PC-9 (cell line): ENCODE data around the gene FAM89B. TPM values are rescaled to one million over a fixed set of nuclear protein-coding genes. Genes with fewer than 3 reads are reported as not detected.

Experiments used
- BruUV-seq: library from RNA; stranded (reverse); fragments of 400-500 nt; replicated peaks from 2 replicates; lab custom pipeline; 2021; lab: Mats Ljungman, UMichigan
- CTCF ChIA-PET: fragments of 300-600 bp; sonication (Branson Sonifier 250); formaldehyde crosslinking; loops from one replicate; lab custom pipeline; 2022; ENCODE audit warnings: antibody characterized with exemption; lab: Charles Lee
- POLR2A ChIA-PET: fragments of 300-600 bp; sonication (Branson Sonifier 250); formaldehyde crosslinking; loops from one replicate; lab custom pipeline; 2022; ENCODE audit warnings: antibody characterized with exemption; ENCODE audit not compliant: unreplicated experiment; lab: Charles Lee
- DNase-seq, 2 experiments: peaks; one replicate each; pipeline versions ENCODE4 v3.0.0 to v3.0.0-alpha.2; 2015 to 2022; ENCODE audit warnings: mixed read lengths in 1 of 2
- H2AFZ ChIP-seq: fragments of 200-600 bp; sonication (generic); 2 replicates; pipeline ENCODE4 v1.8.1; 2017; ENCODE audit warnings: antibody characterized with exemption
- H3F3A ChIP-seq: fragments of 200-600 bp; sonication (generic); 2 replicates; pipeline ENCODE4 v1.8.1; 2017; ENCODE audit warnings: antibody characterized with exemption, mild to moderate bottlenecking, low read depth; ENCODE audit not compliant: insufficient read depth
- H3K27ac ChIP-seq: fragments of 200-600 bp; sonication (generic); 2 replicates; pipeline ENCODE4 v1.6.1; 2016; ENCODE audit warnings: mixed run types
- H3K27me3 ChIP-seq: fragments of 200-600 bp; sonication (generic); 2 replicates; pipeline ENCODE4 v1.6.1; 2016; ENCODE audit warnings: low read depth, mixed run types; ENCODE audit not compliant: insufficient read depth
- H3K36me3 ChIP-seq: fragments of 200-600 bp; sonication (generic); 2 replicates; pipeline ENCODE4 v1.6.1; 2016; ENCODE audit warnings: low read depth, mixed run types
- H3K4me1 ChIP-seq: fragments of 200-600 bp; sonication (generic); replicated peaks from 2 replicates; pipeline ENCODE4 v1.6.1; 2016; ENCODE audit warnings: mixed run types; ENCODE audit not compliant: insufficient read depth
- H3K4me2 ChIP-seq: fragments of 200-600 bp; sonication (generic); 2 replicates; pipeline ENCODE4 v1.6.1; 2017; ENCODE audit warnings: mixed run types
- H3K4me3 ChIP-seq: fragments of 200-600 bp; sonication (generic); 2 replicates; pipeline ENCODE4 v1.6.1; 2016; ENCODE audit warnings: mixed run types
- H3K79me2 ChIP-seq: fragments of 200-600 bp; sonication (generic); 2 replicates; pipeline ENCODE4 v1.6.1; 2017; ENCODE audit warnings: low read depth, mixed run types
- H3K9me2 ChIP-seq: fragments of 200-600 bp; sonication (generic); 2 replicates; pipeline ENCODE4 v1.8.1; 2017; ENCODE audit warnings: mild to moderate bottlenecking; ENCODE audit not compliant: insufficient read depth
- H3K9me3 ChIP-seq: fragments of 200-600 bp; sonication (generic); 2 replicates; pipeline ENCODE4 v1.8.1; 2016; ENCODE audit warnings: low read depth; ENCODE audit not compliant: insufficient read depth
- H4K20me1 ChIP-seq: fragments of 200-600 bp; sonication (generic); 2 replicates; pipeline ENCODE4 v1.8.1; 2017; ENCODE audit not compliant: insufficient read depth
- CTCF ChIP-seq: fragments of 200-600 bp; sonication (generic); conservative IDR thresholded peaks from 2 replicates; pipeline ENCODE4 v1.6.1; 2017; ENCODE audit warnings: mixed run types, antibody characterized with exemption, mild to moderate bottlenecking, moderate library complexity
- EZH2 ChIP-seq: fragments of 200-600 bp; sonication (generic); IDR thresholded peaks from 2 replicates; pipeline ENCODE4 v1.8.0; 2017; ENCODE audit warnings: antibody characterized with exemption, low read depth
- intact Hi-C: fragments of 100-400 bp; cut with micrococcal nuclease; formaldehyde crosslinking; loops from one replicate; pipeline ENCODE4 v1.10.0; 2022; ENCODE audit not compliant: unreplicated experiment
- total RNA-seq: library from RNA; stranded (reverse); gene quantifications from 2 replicates; pipeline ENCODE4 v1.2.3, GENCODE V29; 2021

FAM89B gene
- total RNA-seq, 1 experiment from 2014 or later: 53.3 TPM

GRCh38 chr11:65622011-65622410 is 49.7 kb downstream of the FAM89B start:
- Histone ChIP-seq H3K27ac (no peak overlapping the region), H3K9me2 (no peaks in the 10 kb centered on the region), H3K36me3 (peaks cover 27% of the 10 kb centered on the region), H3K9me3 (no peaks in the 10 kb centered on the region), H3K79me2 (peaks cover 28% of the 10 kb centered on the region), H3K4me1 (peaks cover 5% of the 10 kb centered on the region; the same call in 1 of the 2 replicates), H3K4me2 (no peak overlapping the region), H2AFZ (no peak overlapping the region), H4K20me1 (peaks cover 60% of the 10 kb centered on the region), H3K4me3 (no peak overlapping the region), H3F3A (no peaks in the 10 kb centered on the region), H3K27me3 (no peaks in the 10 kb centered on the region)
- intact Hi-C loops: no loop called here
- TF ChIP-seq CTCF (no peak), EZH2 (no peak)
- ChIA-PET CTCF (no interaction called here), POLR2A (no interaction called here)
- no peak for DNase-seq
- no TSS peak for BruUV-seq

GRCh38 chr11:65623177-65623576 is 50.8 kb downstream of the FAM89B start:
- no peak for TF ChIP-seq CTCF
- TF ChIP-seq EZH2: no peak
- intact Hi-C loops: no loop called here
- no peaks in the 10 kb centered on the region for H3K4me1 ChIP-seq
- no peaks in the 10 kb centered on the region for H3F3A ChIP-seq
- no peaks in the 10 kb centered on the region for H3K9me3 ChIP-seq
- no peak overlapping the region for H2AFZ ChIP-seq
- H3K27ac ChIP-seq: no peak overlapping the region
- ChIA-PET CTCF (no interaction called here), POLR2A (interaction anchor here (0.5 to 0.6 kb wide), 2 partner anchors 82 to 666 kb away, joined by 3 to 5 read pairs; partner anchors contain the start of gene YIF1A)
- H3K79me2 ChIP-seq: peaks cover 16% of the 10 kb centered on the region
- no TSS peak for BruUV-seq
- DNase-seq: no peak
- H3K4me2 ChIP-seq: no peak overlapping the region
- H4K20me1 ChIP-seq: peaks cover 50% of the 10 kb centered on the region
- H3K4me3 ChIP-seq: no peak overlapping the region
- H3K36me3 ChIP-seq: peaks cover 29% of the 10 kb centered on the region
- no peaks in the 10 kb centered on the region for H3K27me3 ChIP-seq
- H3K9me2 ChIP-seq: no peaks in the 10 kb centered on the region

Other genes with a start within 250 kb of the FAM89B start
- gene DPF2, start 238.7 kb upstream of the FAM89B start, total RNA-seq: 75.6 and 80.6 TPM in 2 replicates
- 1.7 and 1.8 TPM in 2 replicates for gene TIGD3, start 217.8 kb upstream of the FAM89B start, total RNA-seq
- 9.5 and 9.8 TPM in 2 replicates for gene SLC25A45, start 189.9 kb upstream of the FAM89B start, total RNA-seq
- 32.4 and 48.9 TPM in 2 replicates for gene FRMD8, start 185.9 kb upstream of the FAM89B start, total RNA-seq
- gene NEAT1, start 149.7 kb upstream of the FAM89B start, total RNA-seq: 825 and 938 TPM in 2 replicates
- 6,494 and 7,852 TPM in 2 replicates for gene MALAT1, start 73.5 kb upstream of the FAM89B start, total RNA-seq
- 106 and 135 TPM in 2 replicates for gene SCYL1, start 47.5 kb upstream of the FAM89B start, total RNA-seq
- 455 and 553 TPM in 2 replicates for gene LTBP3, start 14.2 kb upstream of the FAM89B start, total RNA-seq
- gene ZNRD2, start 2.1 kb upstream of the FAM89B start, total RNA-seq: 51.4 and 53.5 TPM in 2 replicates
- gene EHBP1L1, start 3.5 kb downstream of the FAM89B start, total RNA-seq: 123 and 170 TPM in 2 replicates
- gene KCNK7, start 23.3 kb downstream of the FAM89B start, total RNA-seq: 2.1 TPM in 1 of 2 replicates, not detected in the other
- gene MAP3K11, start 41.7 kb downstream of the FAM89B start, total RNA-seq: 87.2 and 90.3 TPM in 2 replicates
- 76.9 and 85.9 TPM in 2 replicates for gene PCNX3, start 43.2 kb downstream of the FAM89B start, total RNA-seq
- gene SIPA1, start 65.6 kb downstream of the FAM89B start, total RNA-seq: 65.6 and 81.3 TPM in 2 replicates
- gene RELA, start 90.4 kb downstream of the FAM89B start, total RNA-seq: 59.5 and 86.8 TPM in 2 replicates
- 49.6 and 57.1 TPM in 2 replicates for gene KAT5, start 139.7 kb downstream of the FAM89B start, total RNA-seq
- 31.8 and 42.4 TPM in 2 replicates for gene RNASEH2C, start 148.3 kb downstream of the FAM89B start, total RNA-seq
- gene AP5B1, start 208.4 kb downstream of the FAM89B start, total RNA-seq: 20.8 and 28.0 TPM in 2 replicates
- gene OVOL1, start 214.5 kb downstream of the FAM89B start, total RNA-seq: 10.2 and 10.5 TPM in 2 replicates